Activated T-cell treated with anti-CD3 and anti-CD28 coated beads, Interleukin-2, amount 50 U/mL, for 72 hours (primary cell): Measurements from ENCODE around the gene AK1. TPM values are rescaled to one million over a fixed set of nuclear protein-coding genes. Genes with fewer than 3 reads are reported as not detected.

Experiments
- ATAC-seq, 2 donors: fragments of 150-1000 bp; cut with Tn5 transposase; replicated peaks in 1 of 2; 2 replicates each; pipeline ENCODE4 v1.10.0; 2021; ENCODE audit warnings: moderate library complexity in 2 of 2, mild to moderate bottlenecking in 1 of 2
- DNase-seq, 2 donors: peaks; one replicate each; pipeline ENCODE4 v3.0.0; 2021 to 2022; ENCODE audit warnings: mixed read lengths in 1 of 2
- H3K27ac Mint-ChIP-seq: one replicate; pipeline ENCODE4 v1.8.0; 2022; ENCODE audit warnings: mild to moderate bottlenecking, moderate library complexity, mixed read lengths
- H3K27me3 Mint-ChIP-seq: one replicate; pipeline ENCODE4 v1.8.0; 2022; ENCODE audit warnings: low read depth, mixed read lengths
- H3K36me3 Mint-ChIP-seq, 2 donors: one replicate each; pipeline ENCODE4 v1.8.0; 2022; ENCODE audit warnings: mixed read lengths in 2 of 2, mild to moderate bottlenecking in 1 of 2; ENCODE audit not compliant: insufficient read depth in 2 of 2
- H3K4me1 Mint-ChIP-seq: one replicate; pipeline ENCODE4 v1.8.0; 2022; ENCODE audit warnings: low read depth, mixed read lengths
- H3K4me3 Mint-ChIP-seq, 2 donors: one replicate each; pipeline ENCODE4 v1.8.0; 2022; ENCODE audit warnings: mild to moderate bottlenecking in 2 of 2, mixed read lengths in 2 of 2, moderate library complexity in 2 of 2
- H3K9me3 Mint-ChIP-seq, 2 donors: one replicate each; pipeline ENCODE4 v1.8.0; 2022; ENCODE audit warnings: mixed read lengths in 2 of 2
- total RNA-seq, 2 donors: library from RNA; stranded (reverse); gene quantifications; one replicate each; pipeline ENCODE4 v1.2.3, GENCODE V29; 2022

Gene AK1
- 10 to 100 TPM; 37.7 to 41.9 TPM for total RNA-seq

DNA sequence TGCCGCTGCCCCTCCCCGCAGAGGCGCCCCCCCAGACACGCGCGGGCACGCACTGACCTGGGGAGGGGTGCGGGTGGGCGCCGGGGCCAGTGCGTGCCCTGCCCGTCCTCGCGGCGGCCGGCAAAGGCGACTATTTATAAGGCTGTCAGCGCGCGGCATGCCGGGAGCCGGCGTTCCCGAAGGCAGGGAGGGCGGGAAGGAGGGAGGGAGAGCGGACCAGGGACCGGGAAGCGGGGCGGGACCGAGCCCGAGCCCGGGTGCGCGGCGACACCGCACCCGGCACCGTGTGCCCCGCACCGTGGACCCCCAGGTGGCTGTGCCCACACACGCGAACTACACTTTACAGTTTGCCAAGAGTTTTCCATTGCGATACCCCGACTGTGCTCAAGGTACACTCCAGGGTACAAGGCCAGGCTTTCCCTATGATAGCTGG, at the start of gene AK1:
Gene AK1, minus strand, starts transcription at position 110 of the 433 bp plus-strand sequence. CDS start 3,058 bp downstream, outside the sequence.
- H3K27me3 Mint-ChIP-seq = peaks cover 8% of the 10 kb centered on the region
- H3K4me1 Mint-ChIP-seq = no peaks in the 10 kb centered on the region
- peaks cover 1 to 2% of the 10 kb centered on the region in 2 donors for H3K36me3 Mint-ChIP-seq
- no peak within 1 kb of the TSS for H3K27ac Mint-ChIP-seq
- H3K4me3 Mint-ChIP-seq = peak within 1 kb of the TSS; percentile 54 to 61
- DNase-seq (no peak), ATAC-seq (no peak)
- H3K9me3 Mint-ChIP-seq = no peaks in the 10 kb centered on the region

GRCh38 chr9:127926906-127927200, 49.4 kb upstream of the AK1 start:
- ATAC-seq = peak; percentile 5 to 7
- Mint-ChIP-seq H3K27me3 (peaks cover 38% of the 10 kb centered on the region), H3K36me3 (no peaks in the 10 kb centered on the region), H3K27ac (no peak overlapping the region), H3K4me3 (peak overlapping the region; percentile 85), H3K4me1 (peaks cover 38% of the 10 kb centered on the region), H3K9me3 (no peaks in the 10 kb centered on the region)
- DNase-seq = no peak

GRCh38 chr9:127925959-127926905, 48.8 kb upstream of the AK1 start:
- ATAC-seq (no peak), DNase-seq (no peak)
- H3K27ac Mint-ChIP-seq = no peak overlapping the region

GRCh38 chr9:127924736-127925444, 47.4 kb upstream of the AK1 start:
- Mint-ChIP-seq H3K27me3 (peaks cover 34% of the 10 kb centered on the region), H3K36me3 (no peaks in the 10 kb centered on the region), H3K4me1 (peaks cover 40% of the 10 kb centered on the region), H3K27ac (no peak overlapping the region), H3K4me3 (no peak overlapping the region), H3K9me3 (no peaks in the 10 kb centered on the region)
- ATAC-seq (no peak), DNase-seq (no peak)

More at GRCh38 chr9:127925959-127926905, 48.8 kb upstream of the AK1 start:
- Mint-ChIP-seq H3K4me1 (peaks cover 39% of the 10 kb centered on the region), H3K36me3 (no peaks in the 10 kb centered on the region), H3K4me3 (peak overlapping the region in 1 of 2 donors; percentile 85), H3K9me3 (no peaks in the 10 kb centered on the region), H3K27me3 (peaks cover 38% of the 10 kb centered on the region)

DNA sequence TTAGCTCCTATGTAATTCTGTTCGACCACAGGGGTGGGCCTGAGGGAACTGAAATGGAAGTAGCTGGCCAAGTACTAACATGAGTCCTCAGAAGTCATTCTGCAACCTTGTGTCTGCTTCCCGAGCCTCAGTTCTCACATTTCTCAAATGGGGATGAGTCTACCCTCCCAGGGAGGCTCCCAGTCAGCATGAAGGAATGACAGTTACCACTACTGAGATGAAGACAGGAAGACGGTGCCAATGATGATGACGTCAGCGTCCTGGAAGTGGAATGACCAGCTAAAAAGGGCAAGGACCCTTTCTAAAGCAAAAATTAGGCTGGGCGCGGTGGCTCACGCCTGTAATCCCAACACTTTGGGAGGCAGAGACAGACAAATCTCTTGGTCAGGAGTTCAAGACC, 46.3 kb upstream of the AK1 start:
- Mint-ChIP-seq H3K9me3 (no peaks in the 10 kb centered on the region), H3K4me3 (no peak overlapping the region), H3K27ac (no peak overlapping the region), H3K36me3 (no peaks in the 10 kb centered on the region), H3K4me1 (peaks cover 46% of the 10 kb centered on the region), H3K27me3 (peaks cover 29% of the 10 kb centered on the region)
- DNase-seq = no peak
- ATAC-seq = no peak

GRCh38 chr9:127923046-127923445, 45.6 kb upstream of the AK1 start:
- H3K27ac Mint-ChIP-seq = no peak overlapping the region
- H3K4me3 Mint-ChIP-seq = no peak overlapping the region
- DNase-seq (no peak), ATAC-seq (no peak)
- no peaks in the 10 kb centered on the region for H3K36me3 Mint-ChIP-seq
- H3K4me1 Mint-ChIP-seq = peaks cover 49% of the 10 kb centered on the region
- H3K9me3 Mint-ChIP-seq = no peaks in the 10 kb centered on the region
- H3K27me3 Mint-ChIP-seq = peaks cover 24% of the 10 kb centered on the region

DNA sequence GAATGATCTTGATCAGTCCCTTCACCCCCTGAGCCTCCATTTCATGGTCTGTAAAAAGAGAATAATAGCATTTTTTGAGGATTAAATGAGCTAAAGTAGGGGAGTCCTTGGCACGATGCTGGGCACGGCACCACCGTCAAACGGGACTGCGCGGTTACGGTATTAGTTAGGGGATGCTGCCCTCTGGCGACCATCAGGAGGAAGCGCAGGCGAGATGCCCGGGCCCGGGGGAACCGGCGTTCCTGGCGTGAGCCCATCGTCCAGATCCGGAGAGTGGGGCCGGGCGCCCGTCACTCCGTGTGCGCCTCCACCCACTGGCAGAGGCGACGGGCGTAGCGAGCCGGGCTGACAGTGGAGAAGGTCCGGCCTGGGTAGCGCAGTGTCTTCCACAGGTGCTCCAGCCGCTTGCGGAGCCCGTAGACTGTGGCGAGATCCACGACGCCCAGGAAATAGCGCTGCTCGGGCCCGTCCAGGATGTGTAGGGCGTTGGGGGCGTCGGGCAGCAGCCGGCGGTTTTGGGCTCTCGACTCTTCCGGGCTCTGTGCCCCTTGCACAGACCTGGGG, 44.2 kb upstream of the AK1 start:
- ATAC-seq (peak; percentile 42 to 54), DNase-seq (peak; percentile 80 to 88)
- H3K4me3 Mint-ChIP-seq = peak overlapping the region; percentile 80 to 89
- no peak overlapping the region for H3K27ac Mint-ChIP-seq
- H3K4me1 Mint-ChIP-seq = peaks cover 55% of the 10 kb centered on the region
- H3K9me3 Mint-ChIP-seq = no peaks in the 10 kb centered on the region
- H3K36me3 Mint-ChIP-seq = no peaks in the 10 kb centered on the region
- H3K27me3 Mint-ChIP-seq = peaks cover 24% of the 10 kb centered on the region

DNA sequence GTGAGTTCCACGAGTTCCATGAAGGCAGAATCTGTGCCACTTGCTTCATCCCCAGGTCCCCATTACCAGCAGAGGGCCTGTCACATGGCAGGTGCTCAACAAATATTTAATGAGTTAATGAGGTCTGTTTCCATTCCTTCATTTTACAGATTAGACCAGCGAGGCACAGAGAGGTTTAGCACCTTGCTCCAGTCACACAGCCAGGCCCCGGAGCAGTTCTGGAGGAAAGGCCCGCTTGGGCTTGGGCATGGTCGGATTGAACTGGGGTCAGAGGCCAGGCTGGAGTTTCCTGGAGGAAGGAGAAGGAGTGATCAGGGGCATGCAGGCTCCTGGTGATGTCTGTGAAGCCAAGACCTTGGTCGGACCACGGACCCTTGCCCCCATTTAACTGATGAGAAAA, 43.3 kb upstream of the AK1 start:
- Mint-ChIP-seq H3K9me3 (no peaks in the 10 kb centered on the region), H3K27ac (no peak overlapping the region), H3K4me3 (no peak overlapping the region), H3K27me3 (peaks cover 16% of the 10 kb centered on the region), H3K36me3 (no peaks in the 10 kb centered on the region), H3K4me1 (peaks cover 59% of the 10 kb centered on the region)
- DNase-seq (no peak), ATAC-seq (no peak)

DNA sequence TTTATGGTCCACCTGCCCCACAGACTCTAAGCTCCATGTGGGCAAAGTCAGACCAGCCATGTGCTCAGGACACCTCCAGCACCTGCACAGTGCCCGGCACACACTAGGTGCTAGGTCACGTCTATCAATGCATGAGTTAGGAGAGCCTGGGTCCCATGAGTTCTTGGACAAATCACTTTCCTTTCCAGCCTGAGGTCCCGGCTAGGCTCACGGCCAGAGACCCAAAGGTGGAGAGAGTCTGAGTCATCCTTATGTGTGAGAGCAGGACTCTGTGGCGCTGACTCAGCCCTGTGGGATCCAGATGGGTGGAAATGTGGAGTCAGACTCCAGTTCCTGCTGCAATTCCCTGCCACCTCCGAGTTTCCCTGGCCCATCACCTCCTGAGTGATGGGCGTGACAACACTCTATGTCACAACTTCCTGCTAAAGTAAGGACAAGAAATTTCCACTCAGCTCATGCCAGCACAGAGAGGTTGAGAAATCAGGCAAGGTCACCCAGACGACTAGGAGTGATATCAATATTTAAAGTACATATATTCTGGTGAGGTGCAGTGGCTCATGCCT, 41.9 kb upstream of the AK1 start:
- Mint-ChIP-seq H3K27ac (no peak overlapping the region), H3K4me3 (no peak overlapping the region), H3K4me1 (peaks cover 67% of the 10 kb centered on the region), H3K36me3 (no peaks in the 10 kb centered on the region), H3K27me3 (peaks cover 5% of the 10 kb centered on the region), H3K9me3 (no peaks in the 10 kb centered on the region)
- peak in 1 of 2 donors; percentile 60 for DNase-seq
- ATAC-seq = peak in 1 of 2 donors; percentile 6

GRCh38 chr9:127918183-127919107, 41.0 kb upstream of the AK1 start:
- ATAC-seq = no peak
- Mint-ChIP-seq H3K27me3 (peaks cover 5% of the 10 kb centered on the region), H3K36me3 (no peaks in the 10 kb centered on the region), H3K4me1 (peaks cover 72% of the 10 kb centered on the region), H3K27ac (no peak overlapping the region), H3K9me3 (no peaks in the 10 kb centered on the region), H3K4me3 (peak overlapping the region; percentile 32 to 54)
- no peak for DNase-seq

DNA sequence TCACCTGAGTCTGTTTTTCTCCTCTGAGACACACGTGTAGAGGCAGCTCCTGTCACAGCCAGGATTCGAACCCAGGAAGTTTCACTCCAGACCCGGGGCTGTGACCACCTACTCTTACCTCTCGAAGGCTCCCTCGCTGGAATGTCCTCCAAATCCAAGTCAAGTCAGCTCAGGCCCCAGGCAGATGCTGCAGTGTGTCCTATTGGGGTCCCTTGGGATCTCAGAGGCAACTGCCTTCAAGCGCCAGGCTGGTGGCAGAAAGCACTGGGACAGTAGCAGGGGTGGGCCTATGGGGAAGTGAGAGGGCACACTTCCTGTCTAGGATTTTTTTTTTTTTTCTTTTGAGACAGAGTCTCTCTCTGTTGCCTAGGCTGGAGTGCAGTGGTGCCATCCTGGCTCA, 40.1 kb upstream of the AK1 start:
- H3K4me1 Mint-ChIP-seq = peaks cover 80% of the 10 kb centered on the region
- peaks cover 0 to 2% of the 10 kb centered on the region in 2 donors for H3K36me3 Mint-ChIP-seq
- no peak for ATAC-seq
- H3K27ac Mint-ChIP-seq = peak overlapping the region; percentile 35
- DNase-seq = no peak
- no peaks in the 10 kb centered on the region for H3K9me3 Mint-ChIP-seq
- peaks cover 5% of the 10 kb centered on the region for H3K27me3 Mint-ChIP-seq
- peak overlapping the region; percentile 58 to 86 for H3K4me3 Mint-ChIP-seq
